Measurements from ENCODE around the gene MROH2B. TPM values are rescaled to one million over a fixed set of nuclear protein-coding genes. Genes with fewer than 3 reads are reported as not detected.

Gene MROH2B
- total RNA-seq, 2 donors from 2014 or later, result not detected

- TF ChIP-seq, protein P1, sequence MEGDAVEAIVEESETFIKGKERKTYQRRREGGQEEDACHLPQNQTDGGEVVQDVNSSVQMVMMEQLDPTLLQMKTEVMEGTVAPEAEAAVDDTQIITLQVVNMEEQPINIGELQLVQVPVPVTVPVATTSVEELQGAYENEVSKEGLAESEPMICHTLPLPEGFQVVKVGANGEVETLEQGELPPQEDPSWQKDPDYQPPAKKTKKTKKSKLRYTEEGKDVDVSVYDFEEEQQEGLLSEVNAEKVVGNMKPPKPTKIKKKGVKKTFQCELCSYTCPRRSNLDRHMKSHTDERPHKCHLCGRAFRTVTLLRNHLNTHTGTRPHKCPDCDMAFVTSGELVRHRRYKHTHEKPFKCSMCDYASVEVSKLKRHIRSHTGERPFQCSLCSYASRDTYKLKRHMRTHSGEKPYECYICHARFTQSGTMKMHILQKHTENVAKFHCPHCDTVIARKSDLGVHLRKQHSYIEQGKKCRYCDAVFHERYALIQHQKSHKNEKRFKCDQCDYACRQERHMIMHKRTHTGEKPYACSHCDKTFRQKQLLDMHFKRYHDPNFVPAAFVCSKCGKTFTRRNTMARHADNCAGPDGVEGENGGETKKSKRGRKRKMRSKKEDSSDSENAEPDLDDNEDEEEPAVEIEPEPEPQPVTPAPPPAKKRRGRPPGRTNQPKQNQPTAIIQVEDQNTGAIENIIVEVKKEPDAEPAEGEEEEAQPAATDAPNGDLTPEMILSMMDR (conservative IDR thresholded peaks at IDR 0.05), result no peak
- Histone ChIP-seq H3K9ac (ENCODE audit: extremely low read depth, low read length, poor library complexity, severe bottlenecking) (no peak overlapping the region), H3K27me3 (ENCODE audit: control insufficient read depth, insufficient read depth, low read length, poor library complexity, severe bottlenecking) (no peaks in the 10 kb centered on the region), H3K9me3 (ENCODE audit: control insufficient read depth, low read length) (peaks cover 8% of the 10 kb centered on the region), H3K36me3 (ENCODE audit: control insufficient read depth, insufficient read depth, low read length) (no peaks in the 10 kb centered on the region), H3K4me1 (ENCODE audit: control insufficient read depth, insufficient read depth, low read length) (no peaks in the 10 kb centered on the region), H3K27ac (ENCODE audit: low read depth, low read length) (no peak overlapping the region), H3K4me3 (ENCODE audit: low read length) (no peak overlapping the region)
- DNase-seq, result no peak
- Mint-ChIP-seq H3K27ac (no peak overlapping the region), H3K9me3 (peaks cover 4% of the 10 kb centered on the region), H3K4me3 (no peak overlapping the region), H3K27me3 (ENCODE audit: insufficient read depth) (no peaks in the 10 kb centered on the region), H3K36me3 (ENCODE audit: low read depth) (no peaks in the 10 kb centered on the region), H3K4me1 (peaks cover 6% of the 10 kb centered on the region)
- WGBS, 2 experiments (ENCODE audit: insufficient coverage in 1 of 2, insufficient read length in 1 of 2), result 44 to 86% methylated on average over 1 to 2 of the region's 2 CpGs
Measured at GRCh38 chr5:40991168-40991980, 79.8 kb downstream of the MROH2B start.

DNA sequence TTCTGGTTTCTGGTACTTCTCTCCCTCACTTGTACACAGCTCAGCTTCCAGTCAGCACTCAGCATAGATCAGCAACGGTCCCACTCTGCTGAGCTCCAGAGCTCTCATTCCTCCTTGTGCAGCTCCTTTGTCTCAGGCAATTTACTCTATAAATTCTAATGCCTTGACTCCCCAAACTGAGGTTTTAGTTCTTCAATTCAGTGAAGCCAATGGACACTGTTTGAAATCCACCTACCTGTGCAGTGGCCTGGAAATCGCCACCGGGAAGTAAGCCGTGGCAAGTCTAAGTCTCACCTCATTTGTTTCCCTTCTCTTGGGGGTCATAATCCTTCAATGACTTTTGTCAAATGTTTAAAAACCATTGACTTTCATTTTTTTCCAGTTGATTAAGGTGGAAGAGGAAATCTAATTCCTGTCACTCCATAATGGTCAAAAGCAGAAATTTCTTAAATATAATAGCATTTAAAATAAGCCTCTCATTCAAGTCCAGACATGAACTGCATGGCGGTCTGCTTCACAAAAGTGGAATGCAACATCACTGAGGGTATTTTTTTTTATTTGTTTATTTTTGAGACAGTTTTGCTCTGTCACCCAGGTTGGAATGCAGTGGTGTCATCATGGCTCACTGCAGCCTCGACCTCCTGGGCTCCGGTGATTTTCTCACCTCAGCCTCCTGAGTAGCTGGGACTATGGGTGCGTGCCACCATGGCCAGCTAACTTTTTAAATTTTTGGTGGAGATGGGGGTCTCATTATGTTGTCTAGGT, 82.2 kb downstream of the MROH2B start:
- Histone ChIP-seq H3K36me3 (ENCODE audit: control insufficient read depth, insufficient read depth, low read length) (no peaks in the 10 kb centered on the region), H3K27me3 (ENCODE audit: control insufficient read depth, insufficient read depth, low read length, poor library complexity, severe bottlenecking) (no peaks in the 10 kb centered on the region), H3K9me3 (ENCODE audit: control insufficient read depth, low read length) (peaks cover 8% of the 10 kb centered on the region), H3K9ac (ENCODE audit: extremely low read depth, low read length, poor library complexity, severe bottlenecking) (no peak overlapping the region), H3K4me1 (ENCODE audit: control insufficient read depth, insufficient read depth, low read length) (no peaks in the 10 kb centered on the region), H3K27ac (ENCODE audit: low read depth, low read length) (no peak overlapping the region), H3K4me3 (ENCODE audit: low read length) (no peak overlapping the region)
- peaks cover 4% of the 10 kb centered on the region for H3K9me3 Mint-ChIP-seq
- no peaks in the 10 kb centered on the region for H3K36me3 Mint-ChIP-seq (ENCODE audit: low read depth)
- H3K27ac Mint-ChIP-seq, result no peak overlapping the region
- TF ChIP-seq, protein P1 (conservative IDR thresholded peaks at IDR 0.05), result no peak
- DNase-seq, result no peak
- peaks cover 18% of the 10 kb centered on the region for H3K4me1 Mint-ChIP-seq
- no peaks in the 10 kb centered on the region for H3K27me3 Mint-ChIP-seq (ENCODE audit: insufficient read depth)
- 95 to 98% methylated on average over 6 to 8 of the region's 8 CpGs for WGBS, 2 experiments (ENCODE audit: insufficient coverage in 1 of 2, insufficient read length in 1 of 2)
- no peak overlapping the region for H3K4me3 Mint-ChIP-seq

GRCh38 chr5:40987349-40987748, 83.8 kb downstream of the MROH2B start:
- Histone ChIP-seq H3K27me3 (ENCODE audit: control insufficient read depth, insufficient read depth, low read length, poor library complexity, severe bottlenecking) (no peaks in the 10 kb centered on the region), H3K4me3 (ENCODE audit: low read length) (no peak overlapping the region), H3K9ac (ENCODE audit: extremely low read depth, low read length, poor library complexity, severe bottlenecking) (no peak overlapping the region), H3K9me3 (ENCODE audit: control insufficient read depth, low read length) (peaks cover 8% of the 10 kb centered on the region), H3K27ac (ENCODE audit: low read depth, low read length) (no peak overlapping the region), H3K4me1 (ENCODE audit: control insufficient read depth, insufficient read depth, low read length) (no peaks in the 10 kb centered on the region), H3K36me3 (ENCODE audit: control insufficient read depth, insufficient read depth, low read length) (no peaks in the 10 kb centered on the region)
- DNase-seq, result no peak
- H3K4me1 Mint-ChIP-seq, result peaks cover 20% of the 10 kb centered on the region
- TF ChIP-seq, protein P1 (conservative IDR thresholded peaks at IDR 0.05), result no peak
- H3K27ac Mint-ChIP-seq, result no peak overlapping the region
- H3K27me3 Mint-ChIP-seq (ENCODE audit: insufficient read depth), result no peaks in the 10 kb centered on the region
- H3K9me3 Mint-ChIP-seq, result peaks cover 2% of the 10 kb centered on the region
- H3K36me3 Mint-ChIP-seq (ENCODE audit: low read depth), result no peaks in the 10 kb centered on the region
- H3K4me3 Mint-ChIP-seq, result no peak overlapping the region
